Measurements from ENCODE around the gene HECW1. TPM values are rescaled to one million over a fixed set of nuclear protein-coding genes. Genes with fewer than 3 reads are reported as not detected.

The HECW1 gene
- total and polyA plus RNA-seq, 2 of the 8 experiments (the other 6 are each of a cell fraction or from before 2014, with no cell fraction given): 2.9 to 12.7 TPM

DNA sequence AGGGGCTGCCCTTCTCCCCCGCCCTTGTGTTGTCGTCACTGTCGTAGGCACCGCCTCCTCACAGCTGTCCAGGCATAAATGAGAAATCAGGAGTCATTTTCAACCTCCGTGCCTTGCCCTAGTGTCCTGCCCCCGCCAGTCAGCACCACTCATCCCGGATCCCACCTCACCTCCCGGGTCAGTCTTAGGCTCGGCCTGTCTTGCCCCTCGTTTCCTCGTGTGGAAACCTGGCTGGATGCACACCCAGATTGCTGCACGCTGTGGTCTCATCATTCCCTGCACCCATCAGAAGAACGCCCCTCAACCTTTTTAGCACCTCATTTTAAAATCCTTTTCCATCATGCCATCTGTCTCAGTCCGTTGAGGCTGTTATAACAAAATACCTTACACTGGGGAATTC is 213.1 kb downstream of the HECW1 start:
- no peak overlapping the region for H3K56ac ChIP-seq (replicated peaks; ENCODE audit: insufficient read length, low read depth, low read length)
- no peak overlapping the region for H2BK20ac ChIP-seq (ENCODE audit: low read length)
- no peak overlapping the region for H3K4me3 ChIP-seq (ENCODE audit: extremely low read depth in 1 of 4, insufficient read depth in 2 of 4, low read depth in 3 of 4, low read length in 4 of 4)
- 0 out of 2 replicates have a peak overlapping the region, but pooled peaks have one; percentile 41 for H2AK5ac ChIP-seq (ENCODE audit: low read depth, low read length)
- H3K27ac ChIP-seq (ENCODE audit: low read depth, low read length): no peak overlapping the region
- H3K18ac ChIP-seq (ENCODE audit: extremely low read depth, low read length): no peak overlapping the region
- H3K4ac ChIP-seq (replicated peaks; ENCODE audit: insufficient read length, low read depth, low read length): no peak overlapping the region
- no peaks in the 10 kb centered on the region for H3K79me2 ChIP-seq (ENCODE audit: control insufficient read depth in 1 of 2, insufficient read depth in 2 of 2, low read length in 2 of 2)
- H3K9ac ChIP-seq (replicated peaks in 1 of 4; ENCODE audit: extremely low read depth in 1 of 4, low read depth in 3 of 4, low read length in 3 of 4): no peak overlapping the region
- H3K14ac ChIP-seq (ENCODE audit: insufficient read length): no peak overlapping the region
- H2AFZ ChIP-seq (ENCODE audit: low read length): no peak overlapping the region
- H3K27me3 ChIP-seq (replicated peaks in 1 of 4; ENCODE audit: control insufficient read depth in 3 of 4, extremely low read depth in 1 of 4, insufficient read depth in 3 of 4, low read length in 3 of 4): no peaks in the 10 kb centered on the region
- H3K9me3 ChIP-seq (ENCODE audit: insufficient read depth in 2 of 2, low read depth in 1 of 2, low read length in 1 of 2): no peaks in the 10 kb centered on the region
- no peaks in the 10 kb centered on the region; the same call in 1 of the 2 replicates for H3K79me1 ChIP-seq (ENCODE audit: low read depth, low read length)
- H4K5ac ChIP-seq (ENCODE audit: insufficient read length, low read depth, low read length): no peak overlapping the region
- H3K4me2 ChIP-seq (ENCODE audit: insufficient read depth in 1 of 2, low read depth in 2 of 2, low read length in 2 of 2): no peak overlapping the region
- no peak overlapping the region for H3K23ac ChIP-seq (ENCODE audit: insufficient read length)
- 91% methylated on average over 14 of the region's 14 CpGs; no CpG with 5 or more reads in 1 of the 2 experiments for WGBS, 2 experiments (ENCODE audit: extremely low coverage in 1 of 2, insufficient coverage in 1 of 2, insufficient read length in 1 of 2, insufficient replicate concordance in 2 of 2, low coverage in 1 of 2, low lambda C conversion rate in 2 of 2, missing lambda C conversion rate in 1 of 2)
- no peaks in the 10 kb centered on the region; a peak in 1 of 8 replicates for H3K36me3 ChIP-seq (ENCODE audit: control insufficient read depth in 2 of 4, insufficient read depth in 4 of 4, low read length in 3 of 4)
- H4K91ac ChIP-seq (replicated peaks; ENCODE audit: insufficient read length, low read length): no peak overlapping the region
- H3K23me2 ChIP-seq (ENCODE audit: low read depth, low read length): no peaks in the 10 kb centered on the region; the same call in 1 of the 2 replicates
- POLR2A ChIA-PET (ENCODE audit: partially characterized antibody): no interaction called here
- no peak overlapping the region for H2BK5ac ChIP-seq (ENCODE audit: low read depth, low read length)
- H3K4me1 ChIP-seq (replicated peaks in 1 of 4; ENCODE audit: control insufficient read depth in 3 of 4, insufficient read depth in 4 of 4, low read length in 3 of 4): no peaks in the 10 kb centered on the region
- no peak for FAIRE-seq
- H2BK120ac ChIP-seq (replicated peaks; ENCODE audit: low read depth, low read length): no peak overlapping the region
- H4K20me1 ChIP-seq (replicated peaks in 1 of 2; ENCODE audit: control insufficient read depth in 1 of 2, insufficient read depth in 2 of 2, low read length in 2 of 2): no peaks in the 10 kb centered on the region
- no peak overlapping the region for H2BK12ac ChIP-seq (ENCODE audit: low read depth, low read length)
- CTCF ChIA-PET (ENCODE audit: partially characterized antibody): interaction anchor here (1.9 kb wide), 1 partner anchor 114 kb away, joined by 5 read pairs; no protein-coding TSS in a partner anchor
- DNase-seq (ENCODE audit: low read depth in 1 of 2, low spot score in 2 of 2): no peak
- no peak overlapping the region for H4K8ac ChIP-seq (ENCODE audit: extremely low read depth, insufficient read depth, low read length)
- H2BK15ac ChIP-seq (ENCODE audit: low read length): no peak overlapping the region
- TF ChIP-seq ATF2 (IDR thresholded peaks at IDR 0.05; ENCODE audit: low read length): no peak
- no peak for TF ChIP-seq KDM1A (IDR thresholded peaks at IDR 0.05; ENCODE audit: borderline replicate concordance, low read length)
- no peak for TF ChIP-seq SUZ12 (IDR thresholded peaks at IDR 0.05; ENCODE audit: low read length)
- TF ChIP-seq CTCF (IDR thresholded peaks at IDR 0.05; ENCODE audit: control extremely low read depth in 1 of 3, insufficient read depth in 1 of 3, low read depth in 1 of 3, low read length in 3 of 3): no peak
- TF ChIP-seq BCL11A (IDR thresholded peaks at IDR 0.05; ENCODE audit: low read depth in 2 of 2, low read length in 2 of 2): no peak
- no peak for TF ChIP-seq HDAC2 (IDR thresholded peaks at IDR 0.05; ENCODE audit: borderline replicate concordance in 1 of 2, low read depth in 2 of 2, low read length in 2 of 2)
- TF ChIP-seq ZNF274 (IDR thresholded peaks at IDR 0.05; ENCODE audit: borderline replicate concordance, extremely low read depth, low read length): no peak
- no peak for TF ChIP-seq CBX8 (IDR thresholded peaks at IDR 0.05; ENCODE audit: borderline replicate concordance, low read depth, low read length)
- TF ChIP-seq CHD2 (IDR thresholded peaks at IDR 0.05; ENCODE audit: low read length): no peak

All from H1 (cell line).